OCI-LY1 (cell line): ENCODE measurements around the gene RPS3A.

Experiments used
- EZH2 ChIP-seq: fragments of 200-600 bp; sonication (generic), shearing (Covaris generic); IDR thresholded peaks from 2 replicates; pipeline ENCODE4 v1.8.0; 2017; ENCODE audit warnings: borderline replicate concordance, mixed run types, mild to moderate bottlenecking, antibody characterized with exemption, low read length, moderate library complexity, mixed read lengths
- TF ChIP-seq, protein P1 (sequence below): fragments of 200-600 bp; sonication (generic), shearing (Covaris generic); IDR thresholded peaks from 2 replicates; pipeline ENCODE4 v1.5.1; 2017; ENCODE audit warnings: mild to moderate bottlenecking, antibody characterized with exemption, low read length, moderate library complexity, mixed read lengths

GRCh38 chr4:151139814-151140213 is 40.4 kb downstream of the RPS3A start:
- TF ChIP-seq, protein P1, sequence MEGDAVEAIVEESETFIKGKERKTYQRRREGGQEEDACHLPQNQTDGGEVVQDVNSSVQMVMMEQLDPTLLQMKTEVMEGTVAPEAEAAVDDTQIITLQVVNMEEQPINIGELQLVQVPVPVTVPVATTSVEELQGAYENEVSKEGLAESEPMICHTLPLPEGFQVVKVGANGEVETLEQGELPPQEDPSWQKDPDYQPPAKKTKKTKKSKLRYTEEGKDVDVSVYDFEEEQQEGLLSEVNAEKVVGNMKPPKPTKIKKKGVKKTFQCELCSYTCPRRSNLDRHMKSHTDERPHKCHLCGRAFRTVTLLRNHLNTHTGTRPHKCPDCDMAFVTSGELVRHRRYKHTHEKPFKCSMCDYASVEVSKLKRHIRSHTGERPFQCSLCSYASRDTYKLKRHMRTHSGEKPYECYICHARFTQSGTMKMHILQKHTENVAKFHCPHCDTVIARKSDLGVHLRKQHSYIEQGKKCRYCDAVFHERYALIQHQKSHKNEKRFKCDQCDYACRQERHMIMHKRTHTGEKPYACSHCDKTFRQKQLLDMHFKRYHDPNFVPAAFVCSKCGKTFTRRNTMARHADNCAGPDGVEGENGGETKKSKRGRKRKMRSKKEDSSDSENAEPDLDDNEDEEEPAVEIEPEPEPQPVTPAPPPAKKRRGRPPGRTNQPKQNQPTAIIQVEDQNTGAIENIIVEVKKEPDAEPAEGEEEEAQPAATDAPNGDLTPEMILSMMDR, result no peak
- TF ChIP-seq EZH2, result no peak
